Measurements from ENCODE around the gene NFATC1.

DNA sequence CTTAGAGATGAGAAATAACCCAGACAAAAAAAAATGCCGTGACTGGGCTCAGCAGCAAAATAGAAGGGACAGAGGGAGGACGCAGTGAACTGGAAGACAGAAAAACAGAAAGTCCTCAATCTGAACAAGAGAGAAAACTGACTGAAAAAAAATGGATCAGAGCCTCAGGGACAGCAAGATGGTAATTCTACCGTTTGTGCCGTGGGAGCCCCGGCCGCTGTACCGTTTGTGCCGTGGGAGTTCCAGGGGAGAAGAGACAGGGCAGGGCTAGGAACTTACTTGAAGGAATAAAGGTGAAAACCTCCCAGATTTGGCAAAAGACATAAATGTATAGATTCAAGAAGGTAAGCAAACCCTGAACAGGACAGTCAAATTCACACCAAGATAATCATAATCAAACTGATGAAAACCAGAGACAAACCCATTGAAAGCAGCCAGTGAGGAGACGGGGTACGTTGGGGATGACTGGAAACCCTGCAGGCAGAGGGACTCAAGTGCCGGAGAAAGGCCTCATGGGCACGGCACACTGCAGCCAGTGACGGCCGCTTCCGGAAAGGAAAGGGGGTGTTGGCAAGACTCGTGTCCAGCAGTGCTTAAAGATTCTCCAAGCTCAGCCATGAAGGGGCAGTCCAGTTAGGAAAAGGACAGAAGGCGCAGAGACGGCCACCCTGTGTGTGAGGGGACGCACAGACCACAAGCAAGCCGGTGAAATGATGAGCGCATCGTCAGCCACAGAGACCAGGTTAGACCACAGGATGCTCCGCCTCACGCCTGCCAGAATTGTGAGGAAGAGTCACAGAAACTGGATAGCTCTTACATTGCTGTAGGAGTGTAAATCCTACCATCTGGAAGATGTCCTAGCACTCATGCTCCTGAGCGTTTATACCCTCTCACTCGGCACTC is 40.0 kb upstream of the NFATC1 start:
- TF ChIP-seq POLR2A (IDR thresholded peaks at IDR 0.05), result no peak
- TF ChIP-seq, protein P1, sequence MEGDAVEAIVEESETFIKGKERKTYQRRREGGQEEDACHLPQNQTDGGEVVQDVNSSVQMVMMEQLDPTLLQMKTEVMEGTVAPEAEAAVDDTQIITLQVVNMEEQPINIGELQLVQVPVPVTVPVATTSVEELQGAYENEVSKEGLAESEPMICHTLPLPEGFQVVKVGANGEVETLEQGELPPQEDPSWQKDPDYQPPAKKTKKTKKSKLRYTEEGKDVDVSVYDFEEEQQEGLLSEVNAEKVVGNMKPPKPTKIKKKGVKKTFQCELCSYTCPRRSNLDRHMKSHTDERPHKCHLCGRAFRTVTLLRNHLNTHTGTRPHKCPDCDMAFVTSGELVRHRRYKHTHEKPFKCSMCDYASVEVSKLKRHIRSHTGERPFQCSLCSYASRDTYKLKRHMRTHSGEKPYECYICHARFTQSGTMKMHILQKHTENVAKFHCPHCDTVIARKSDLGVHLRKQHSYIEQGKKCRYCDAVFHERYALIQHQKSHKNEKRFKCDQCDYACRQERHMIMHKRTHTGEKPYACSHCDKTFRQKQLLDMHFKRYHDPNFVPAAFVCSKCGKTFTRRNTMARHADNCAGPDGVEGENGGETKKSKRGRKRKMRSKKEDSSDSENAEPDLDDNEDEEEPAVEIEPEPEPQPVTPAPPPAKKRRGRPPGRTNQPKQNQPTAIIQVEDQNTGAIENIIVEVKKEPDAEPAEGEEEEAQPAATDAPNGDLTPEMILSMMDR (IDR thresholded peaks at IDR 0.05), result no peak

Data from thyroid gland (tissue), 4 donors.